Psoas muscle (tissue), 8 donors: ENCODE measurements around the gene DDX49. TPM values are rescaled to one million over a fixed set of nuclear protein-coding genes. Genes with fewer than 3 reads are reported as not detected.

Experiments used
- ATAC-seq, 4 donors: fragments of 200-7000 bp; cut with Tn5 transposase; one replicate each; pipeline ENCODE4 v1.9.1; 2020; ENCODE audit warnings: moderate library complexity in 3 of 4, mild to moderate bottlenecking in 2 of 4
- DNase-seq, 2 donors: peaks; one replicate each; pipeline ENCODE4 v3.0.0-alpha.2; 2020
- H3K27ac ChIP-seq: fragments of 200-600 bp; one replicate; pipeline ENCODE4 v1.8.0; 2022
- H3K27me3 ChIP-seq, 3 donors: fragments of 200-600 bp in 1 of 3; one replicate each; pipeline versions ENCODE4 v1.6.1 to v1.8.0; 2013 to 2022; ENCODE audit warnings: low read length in 2 of 3, mild to moderate bottlenecking in 2 of 3, moderate library complexity in 1 of 3; ENCODE audit not compliant: insufficient read depth in 3 of 3
- H3K36me3 ChIP-seq, 2 donors: fragments of 200-600 bp in 1 of 2; one replicate each; pipeline versions ENCODE4 v1.6.1 to v1.8.0; 2013 to 2022; ENCODE audit warnings: low read depth in 1 of 2, mild to moderate bottlenecking in 1 of 2, moderate library complexity in 1 of 2; ENCODE audit not compliant: insufficient read depth in 1 of 2
- H3K4me1 ChIP-seq: fragments of 200-600 bp; one replicate; pipeline ENCODE4 v1.8.0; 2022
- H3K4me3 ChIP-seq: fragments of 200-600 bp; one replicate; pipeline ENCODE4 v1.8.0; 2022; ENCODE audit warnings: mild to moderate bottlenecking
- H3K9me3 ChIP-seq: fragments of 200-600 bp; one replicate; pipeline ENCODE4 v1.8.0; 2022
- WGBS, 3 donors: extraction: QIAGEN DNeasy Blood & Tissue Kit; methylation state at CpG; one replicate each; pipeline versions ENCODE4 v1.1.6 to v1.1.7; 2013; 5-methylcytosine and 5-hydroxymethylcytosine counted together
- intact Hi-C, 2 donors: fragments of 100-400 bp; cut with DNase I; formaldehyde crosslinking; loops; one replicate each; pipeline versions ENCODE4 v1.11.0 to v1.14.2; 2022
- polyA plus RNA-seq, 3 donors: library from polyadenylated mRNA; stranded (reverse); fragments of 200-250 nt; gene quantifications; one replicate each; pipeline ENCODE4 v1.2.3, GENCODE V29; 2013
- total RNA-seq, 4 donors: library from RNA; stranded (reverse); fragmentation: NEBNext Ultra II Directional in 2 of 4; extraction: Animal tissue kit (Norgen Biotek cat#: 25700) in 2 of 4; gene quantifications; one replicate each; pipeline versions ENCODE4 v1.2.1 to v1.2.4, GENCODE V29; 2021 to 2023
- TF ChIP-seq, protein P1 (sequence below): fragments of 200-600 bp; IDR thresholded peaks from one replicate; pipeline ENCODE4 v1.8.0; 2022; ENCODE audit warnings: antibody characterized with exemption
- donor health status: healthy with polysubstance abuse.
- donor health status: DM: no; HTN: no; CAD: no; lungs with moderate emphysema.
- donor health status: Bipolar disorder and iron deficiency.
- donor health status: healthy.
- donor health status: DM: yes; HTN: yes; CAD: no.
- donor health status: DM: no; HTN: no; CAD: no.
- donor health status: DM: no; HTN: no; CAD: no.
- donor health status: DM: yes; HTN: yes; CAD: no.

The DDX49 gene
- total and polyA plus RNA-seq, 7 donors: 27.2 to 73.1 (median 35.3) TPM

DNA sequence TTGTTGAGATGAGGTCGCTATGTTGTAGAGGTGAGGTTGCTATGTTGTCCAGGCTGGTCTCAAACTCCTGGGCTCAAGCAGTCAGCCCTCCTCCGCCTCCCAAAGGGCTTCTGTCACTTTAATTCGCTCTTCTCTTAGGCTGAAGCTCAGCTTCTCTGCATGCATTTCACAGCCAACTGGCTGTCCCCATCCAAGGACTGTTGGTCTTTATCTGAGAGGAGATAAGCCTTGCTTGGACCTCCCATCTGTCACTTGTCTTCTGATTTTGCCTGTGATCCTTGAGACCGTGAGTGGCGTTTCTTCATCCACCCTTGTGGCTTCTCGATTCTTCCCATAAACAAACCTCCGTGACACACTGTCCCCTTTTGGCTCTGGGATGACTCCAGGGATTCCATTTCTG is 48.0 kb upstream of the DDX49 start:
- H3K27me3 ChIP-seq: peaks cover 0 to 2% (median 0%) of the 10 kb centered on the region in 3 donors
- no peaks in the 10 kb centered on the region for H3K4me1 ChIP-seq
- ATAC-seq (no peak), DNase-seq (no peak)
- peaks cover 0 to 25% of the 10 kb centered on the region in 2 donors for H3K36me3 ChIP-seq
- TF ChIP-seq, protein P1, sequence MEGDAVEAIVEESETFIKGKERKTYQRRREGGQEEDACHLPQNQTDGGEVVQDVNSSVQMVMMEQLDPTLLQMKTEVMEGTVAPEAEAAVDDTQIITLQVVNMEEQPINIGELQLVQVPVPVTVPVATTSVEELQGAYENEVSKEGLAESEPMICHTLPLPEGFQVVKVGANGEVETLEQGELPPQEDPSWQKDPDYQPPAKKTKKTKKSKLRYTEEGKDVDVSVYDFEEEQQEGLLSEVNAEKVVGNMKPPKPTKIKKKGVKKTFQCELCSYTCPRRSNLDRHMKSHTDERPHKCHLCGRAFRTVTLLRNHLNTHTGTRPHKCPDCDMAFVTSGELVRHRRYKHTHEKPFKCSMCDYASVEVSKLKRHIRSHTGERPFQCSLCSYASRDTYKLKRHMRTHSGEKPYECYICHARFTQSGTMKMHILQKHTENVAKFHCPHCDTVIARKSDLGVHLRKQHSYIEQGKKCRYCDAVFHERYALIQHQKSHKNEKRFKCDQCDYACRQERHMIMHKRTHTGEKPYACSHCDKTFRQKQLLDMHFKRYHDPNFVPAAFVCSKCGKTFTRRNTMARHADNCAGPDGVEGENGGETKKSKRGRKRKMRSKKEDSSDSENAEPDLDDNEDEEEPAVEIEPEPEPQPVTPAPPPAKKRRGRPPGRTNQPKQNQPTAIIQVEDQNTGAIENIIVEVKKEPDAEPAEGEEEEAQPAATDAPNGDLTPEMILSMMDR: no peak
- H3K27ac ChIP-seq: no peak overlapping the region
- intact Hi-C loops: no loop called here
- WGBS, 3 donors: 76 to 90% (median 82%) methylated on average over 7 of the region's 7 CpGs
- no peak overlapping the region for H3K4me3 ChIP-seq
- H3K9me3 ChIP-seq: no peaks in the 10 kb centered on the region

DNA sequence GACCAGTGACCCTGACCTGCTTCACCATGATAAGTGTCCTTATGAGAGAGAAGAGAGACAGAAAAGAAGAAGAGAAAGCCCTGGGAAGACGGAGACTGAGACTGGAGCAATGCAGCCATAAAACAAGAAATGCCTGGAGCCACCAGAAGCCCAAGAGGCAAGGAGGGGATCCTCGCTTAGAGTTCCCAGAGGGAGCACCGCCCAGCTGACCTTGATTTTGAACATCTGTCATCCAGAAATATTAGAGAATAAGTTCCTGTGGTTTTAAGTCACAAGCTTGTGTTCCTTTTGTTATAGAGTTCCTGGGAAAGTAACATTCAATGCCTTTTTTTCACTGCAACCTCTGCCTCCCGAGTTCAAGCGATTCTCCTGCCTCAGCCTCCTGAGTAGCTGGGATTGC is 43.8 kb upstream of the DDX49 start:
- ATAC-seq (no peak), DNase-seq (no peak)
- 83 to 89% (median 84%) methylated on average over 5 of the region's 5 CpGs for WGBS, 3 donors
- peaks cover 0 to 20% of the 10 kb centered on the region in 2 donors for H3K36me3 ChIP-seq
- no peaks in the 10 kb centered on the region for H3K27me3 ChIP-seq
- no peaks in the 10 kb centered on the region for H3K4me1 ChIP-seq
- intact Hi-C loops: no loop called here
- TF ChIP-seq, protein P1: no peak
- H3K4me3 ChIP-seq: no peak overlapping the region
- no peaks in the 10 kb centered on the region for H3K9me3 ChIP-seq
- no peak overlapping the region for H3K27ac ChIP-seq

DNA sequence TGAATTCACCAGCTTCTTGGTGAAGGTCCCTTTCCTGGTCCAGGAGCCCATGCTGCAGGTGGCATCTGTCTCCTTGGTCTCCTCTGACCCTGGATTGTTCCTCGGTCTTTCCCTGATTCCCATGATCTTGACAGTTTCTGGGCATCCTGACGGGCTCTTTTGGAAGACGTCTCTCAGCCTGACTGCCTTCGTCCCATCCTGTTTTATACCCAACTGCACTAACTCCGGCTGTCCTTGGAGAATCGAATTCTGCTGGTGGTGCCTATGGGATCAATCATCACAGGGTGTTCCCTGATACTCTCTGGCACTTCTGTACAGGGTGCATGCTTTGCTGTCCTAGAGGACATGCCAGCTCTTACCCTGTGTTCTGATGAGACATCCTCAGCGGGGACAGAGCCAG is 42.6 kb upstream of the DDX49 start:
- ATAC-seq (no peak), DNase-seq (no peak)
- Histone ChIP-seq H3K4me1 (no peaks in the 10 kb centered on the region), H3K9me3 (no peaks in the 10 kb centered on the region), H3K27me3 (no peaks in the 10 kb centered on the region), H3K4me3 (no peak overlapping the region), H3K36me3 (peaks cover 0 to 23% of the 10 kb centered on the region in 2 donors), H3K27ac (no peak overlapping the region)
- 95 to 98% (median 95%) methylated on average over 7 of the region's 7 CpGs for WGBS, 3 donors
- intact Hi-C loops: no loop called here
- TF ChIP-seq, protein P1: no peak

DNA sequence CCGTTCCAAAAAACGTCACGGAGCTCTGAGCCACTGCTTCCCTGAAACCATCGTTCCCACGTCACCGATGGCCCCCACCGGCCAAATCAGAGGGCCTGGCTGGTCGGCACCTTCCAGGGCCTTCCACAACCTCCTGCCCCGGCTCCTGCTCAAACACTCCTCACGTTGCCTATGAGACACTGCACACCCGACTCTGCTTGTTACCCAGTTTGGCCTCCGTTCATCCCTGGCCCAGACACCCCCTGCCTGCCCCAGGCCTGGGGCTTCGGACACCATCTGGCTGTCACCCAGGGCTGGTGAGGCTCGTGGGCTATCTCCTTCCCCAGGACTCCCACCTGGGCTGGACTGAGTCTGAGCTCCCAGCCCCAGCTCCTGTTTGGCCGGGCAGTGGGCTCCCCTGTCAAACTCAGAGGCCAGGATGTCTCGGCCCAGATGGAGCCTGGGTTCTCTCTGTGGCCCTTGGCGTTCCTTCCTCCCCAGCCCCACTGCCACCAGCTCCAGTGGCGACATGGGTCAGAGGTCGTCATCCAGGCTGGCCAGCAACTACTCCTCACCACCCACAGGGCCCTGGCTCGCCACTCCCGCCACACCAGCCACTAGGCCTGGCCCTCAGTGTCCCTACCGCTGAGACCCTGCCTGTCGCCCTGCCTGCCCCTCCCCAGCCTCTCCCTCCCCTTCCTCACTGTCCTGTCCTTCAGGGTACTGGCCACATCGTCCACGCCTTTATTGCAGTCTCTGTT is 41.3 kb upstream of the DDX49 start:
- Histone ChIP-seq H3K27me3 (no peaks in the 10 kb centered on the region), H3K4me1 (no peaks in the 10 kb centered on the region), H3K4me3 (no peak overlapping the region), H3K9me3 (no peaks in the 10 kb centered on the region), H3K27ac (no peak overlapping the region), H3K36me3 (peaks cover 0 to 24% of the 10 kb centered on the region in 2 donors)
- ATAC-seq (peak in 1 of 4 donors; percentile 6), DNase-seq (no peak)
- intact Hi-C loops: no loop called here
- TF ChIP-seq, protein P1: no peak
- WGBS, 3 donors: 88 to 91% (median 90%) methylated on average over 21 to 25 of the region's 25 CpGs
